GM12801 (cell line): ENCODE measurements around the gene PTPN2.

Experiments used
- CTCF ChIP-seq: IDR thresholded peaks from one replicate; pipeline ENCODE4 v1.5.1; 2011; ENCODE audit warnings: control low read depth; ENCODE audit not compliant: insufficient read length; ENCODE audit errors: extremely low read depth

Gene PTPN2

GRCh38 chr18:12765586-12765985, 118.5 kb downstream of the PTPN2 start:
- TF ChIP-seq CTCF: no peak

DNA sequence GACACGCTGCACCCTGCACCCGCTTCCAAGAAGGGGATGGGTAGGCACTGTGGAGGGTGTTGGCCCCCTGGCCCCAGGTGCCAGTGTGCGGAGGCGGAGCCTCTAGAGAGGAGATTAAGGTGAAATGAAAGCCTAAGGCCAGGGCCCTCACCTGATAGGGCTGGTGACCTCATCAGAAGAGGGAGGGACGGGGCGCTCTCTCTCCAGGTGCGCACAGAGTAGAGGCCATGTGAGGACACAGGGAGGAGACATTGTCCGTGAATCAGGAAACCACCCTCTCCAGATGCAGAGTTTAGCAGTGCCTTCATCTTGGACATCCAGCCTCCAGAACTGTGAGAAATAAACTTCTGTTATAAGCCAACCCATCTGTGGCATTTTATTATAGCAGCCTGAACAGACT, 118.9 kb downstream of the PTPN2 start:
- no peak for TF ChIP-seq CTCF

- TF ChIP-seq CTCF: no peak
These were observed 129.5 kb downstream of the PTPN2 start for GRCh38 chr18:12754511-12754910.

DNA sequence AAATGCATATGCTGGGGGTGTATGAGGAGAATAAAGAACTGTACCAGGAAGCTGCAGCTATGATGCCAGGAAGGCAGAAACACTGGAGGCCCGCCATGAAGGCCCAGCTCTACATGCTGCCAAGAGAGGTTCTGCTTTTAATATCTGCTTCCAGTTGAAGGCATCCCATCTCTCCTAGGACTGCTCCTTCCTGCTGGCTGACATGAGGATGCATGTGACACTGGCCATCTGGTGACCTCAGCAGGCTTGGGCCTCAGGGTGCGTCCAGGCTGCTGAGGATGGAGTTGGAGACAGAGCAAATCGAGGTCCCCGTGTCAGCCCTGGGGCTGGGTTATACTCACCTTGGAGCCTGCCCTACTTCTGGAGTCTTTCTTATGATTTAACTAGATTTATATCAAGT, 132.1 kb downstream of the PTPN2 start:
- TF ChIP-seq CTCF: no peak

- TF ChIP-seq CTCF: no peak
These were observed 132.5 kb downstream of the PTPN2 start for GRCh38 chr18:12751503-12751884.

- TF ChIP-seq CTCF: no peak
These were observed 133.1 kb downstream of the PTPN2 start for GRCh38 chr18:12750715-12751502.

- TF ChIP-seq CTCF: no peak
These were observed 133.8 kb downstream of the PTPN2 start for GRCh38 chr18:12750076-12750714.
